ENCODE measurements around the gene SBF2. TPM values are rescaled to one million over a fixed set of nuclear protein-coding genes. Genes with fewer than 3 reads are reported as not detected.

SBF2 gene
- total and polyA plus RNA-seq, 4 experiments from 2014 or later: 0.50 to 15.4 (median 10.2) TPM

DNA sequence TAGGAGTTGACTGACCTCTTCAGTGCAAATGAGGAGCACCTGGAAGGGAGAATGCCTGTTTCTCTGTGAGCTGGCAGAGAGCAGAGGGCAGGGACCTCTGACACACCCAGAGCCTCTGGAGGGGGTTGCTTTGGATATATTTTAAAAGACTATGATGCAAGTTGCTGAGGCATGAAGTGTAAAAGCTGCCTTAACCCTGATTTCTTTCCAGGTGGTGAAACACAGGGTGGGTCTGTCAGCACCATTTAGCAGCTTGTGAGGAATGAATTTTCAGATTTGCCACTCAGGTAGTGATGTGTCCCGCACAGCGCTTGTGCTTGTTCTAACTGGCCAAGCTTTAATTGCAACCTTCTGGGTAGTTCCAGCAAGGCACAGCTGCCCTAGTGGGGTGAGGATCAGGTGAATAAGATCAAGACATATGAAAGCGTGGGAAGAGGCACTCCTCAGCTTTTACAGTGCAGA is 540.0 kb downstream of the SBF2 start:
- no peaks in the 10 kb centered on the region for H3K27me3 Mint-ChIP-seq
- H3K36me3 Mint-ChIP-seq: peaks cover 3% of the 10 kb centered on the region in 2 donors
- Histone ChIP-seq H3K4me3 (ENCODE audit: low read length in 2 of 2) (no peak overlapping the region), H3K27ac (ENCODE audit: low read depth, low read length) (no peak overlapping the region), H3K27me3 (ENCODE audit: insufficient read depth, low read length) (no peaks in the 10 kb centered on the region), H3K9me3 (ENCODE audit: control insufficient read depth in 1 of 2, low read length in 2 of 2) (no peaks in the 10 kb centered on the region), H3K4me1 (ENCODE audit: insufficient read depth, low read length) (peaks cover 7% of the 10 kb centered on the region), H3K36me3 (ENCODE audit: insufficient read depth, low read length) (no peaks in the 10 kb centered on the region)
- peaks cover 0 to 2% (median 0%) of the 10 kb centered on the region in 8 donors for H3K9me3 Mint-ChIP-seq
- H3K27ac Mint-ChIP-seq: peak overlapping the region in 1 of 7 donors; percentile 19
- peaks cover 4 to 14% (median 9%) of the 10 kb centered on the region in 4 donors for H3K4me1 Mint-ChIP-seq
- ChIA-PET POLR2A (ENCODE audit: partially characterized antibody) (no interaction called here), CTCF (ENCODE audit: partially characterized antibody) (interaction anchor here (0.6 kb wide), 1 partner anchor 140 kb away, joined by 3 read pairs; no protein-coding TSS in a partner anchor)
- intact Hi-C loops (cut with micrococcal nuclease): no loop called here
- no peak overlapping the region for H3K4me3 Mint-ChIP-seq
- no peak for DNase-seq

DNA sequence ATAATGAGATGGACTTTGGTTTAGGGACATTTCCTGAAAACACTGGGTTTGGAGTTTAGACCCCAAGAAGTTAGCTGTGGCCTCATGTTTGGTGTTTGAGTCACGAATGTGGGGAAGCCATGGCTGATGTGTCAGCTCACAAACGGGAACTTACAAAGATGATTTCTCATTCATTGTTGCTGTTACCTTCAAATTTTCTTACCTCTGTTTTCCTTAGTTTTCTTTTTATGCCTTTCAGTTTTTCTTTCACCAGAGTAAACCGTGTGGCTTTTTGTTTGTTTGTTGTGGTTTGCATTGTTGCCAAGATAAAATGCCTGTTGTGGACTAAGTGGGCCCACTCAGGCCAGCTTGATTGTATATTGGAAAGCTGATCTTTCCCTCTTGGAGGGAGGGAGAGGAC is 541.0 kb downstream of the SBF2 start:
- Mint-ChIP-seq H3K36me3 (peaks cover 3% of the 10 kb centered on the region in 2 donors), H3K27me3 (no peaks in the 10 kb centered on the region), H3K4me1 (peaks cover 3 to 10% (median 7%) of the 10 kb centered on the region in 4 donors), H3K9me3 (peaks cover 0 to 2% (median 0%) of the 10 kb centered on the region in 8 donors), H3K27ac (no peak overlapping the region), H3K4me3 (no peak overlapping the region)
- peaks cover 3% of the 10 kb centered on the region for H3K4me1 ChIP-seq (ENCODE audit: insufficient read depth, low read length)
- no peaks in the 10 kb centered on the region for H3K36me3 ChIP-seq (ENCODE audit: insufficient read depth, low read length)
- H3K9me3 ChIP-seq (ENCODE audit: control insufficient read depth in 1 of 2, low read length in 2 of 2): no peaks in the 10 kb centered on the region
- no peak overlapping the region for H3K27ac ChIP-seq (ENCODE audit: low read depth, low read length)
- no peak overlapping the region for H3K4me3 ChIP-seq (ENCODE audit: low read length in 2 of 2)
- no peaks in the 10 kb centered on the region for H3K27me3 ChIP-seq (ENCODE audit: insufficient read depth, low read length)
- ChIA-PET CTCF (ENCODE audit: partially characterized antibody) (no interaction called here), POLR2A (ENCODE audit: partially characterized antibody) (no interaction called here)
- intact Hi-C loops (cut with micrococcal nuclease): no loop called here
- DNase-seq: no peak

DNA sequence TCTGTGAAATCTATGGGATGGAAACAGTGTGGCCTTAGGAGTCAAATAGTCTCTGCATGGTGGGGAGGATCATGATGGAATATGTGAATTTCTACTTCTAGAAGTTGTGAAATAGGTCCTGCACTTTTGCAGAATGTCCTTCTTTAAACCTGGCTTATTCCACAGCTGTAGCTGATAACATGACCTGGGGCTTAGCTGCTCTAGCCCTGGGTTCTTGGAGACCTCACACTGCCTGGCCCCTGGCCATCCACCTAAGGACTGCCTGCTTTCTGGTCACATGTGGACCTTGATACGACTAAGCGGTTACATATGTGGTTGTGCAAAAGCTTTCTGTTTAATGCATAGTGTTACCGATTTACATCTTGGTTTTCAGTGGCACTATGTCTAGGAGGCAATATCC is 541.9 kb downstream of the SBF2 start:
- Mint-ChIP-seq H3K27me3 (no peaks in the 10 kb centered on the region), H3K4me1 (peaks cover 0 to 10% (median under 1%) of the 10 kb centered on the region in 4 donors), H3K9me3 (peaks cover 0 to 2% (median 0%) of the 10 kb centered on the region in 8 donors), H3K36me3 (peaks cover 0 to 3% of the 10 kb centered on the region in 2 donors), H3K27ac (no peak overlapping the region), H3K4me3 (no peak overlapping the region)
- POLR2A ChIA-PET (ENCODE audit: partially characterized antibody): no interaction called here
- Histone ChIP-seq H3K9me3 (ENCODE audit: control insufficient read depth in 1 of 2, low read length in 2 of 2) (no peaks in the 10 kb centered on the region), H3K4me3 (ENCODE audit: low read length in 2 of 2) (no peak overlapping the region), H3K36me3 (ENCODE audit: insufficient read depth, low read length) (no peaks in the 10 kb centered on the region), H3K27ac (ENCODE audit: low read depth, low read length) (no peak overlapping the region), H3K27me3 (ENCODE audit: insufficient read depth, low read length) (no peaks in the 10 kb centered on the region), H3K4me1 (ENCODE audit: insufficient read depth, low read length) (no peaks in the 10 kb centered on the region)
- intact Hi-C loops (cut with micrococcal nuclease): no loop called here
- no peak for DNase-seq
- CTCF ChIA-PET (ENCODE audit: partially characterized antibody): no interaction called here

DNA sequence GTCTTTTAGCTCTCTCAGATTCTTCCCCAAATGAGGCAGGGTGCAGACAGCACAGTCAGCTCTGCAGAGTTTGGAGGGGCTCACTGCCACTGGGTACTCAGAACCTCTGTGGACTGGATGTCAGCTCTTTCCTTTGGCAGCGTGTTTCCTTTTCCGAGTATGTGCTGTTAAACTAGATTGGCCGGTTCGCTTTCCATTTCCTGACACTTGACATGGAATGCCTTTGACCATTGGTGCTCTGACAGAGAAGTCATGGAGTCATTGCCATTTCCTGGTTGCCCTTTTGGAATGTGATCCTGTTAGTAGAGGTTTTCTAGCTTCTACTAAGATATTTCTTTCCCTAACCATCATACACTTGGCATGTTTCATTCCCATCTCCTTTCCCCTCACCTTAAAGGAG is 543.5 kb downstream of the SBF2 start:
- no peak for DNase-seq
- H3K4me3 Mint-ChIP-seq: no peak overlapping the region
- no peak overlapping the region for H3K4me3 ChIP-seq (ENCODE audit: low read length in 2 of 2)
- no peaks in the 10 kb centered on the region for H3K9me3 ChIP-seq (ENCODE audit: control insufficient read depth in 1 of 2, low read length in 2 of 2)
- ChIA-PET CTCF (ENCODE audit: partially characterized antibody) (interaction anchor here (1.3 to 6.8 kb wide), 6 partner anchors 8 to 573 kb away, joined by 3 to 69 read pairs (median 12); no protein-coding TSS in a partner anchor), POLR2A (ENCODE audit: partially characterized antibody) (no interaction called here)
- no peaks in the 10 kb centered on the region for H3K27me3 Mint-ChIP-seq
- H3K27ac ChIP-seq (ENCODE audit: low read depth, low read length): no peak overlapping the region
- H3K36me3 Mint-ChIP-seq: peaks cover 0 to 3% of the 10 kb centered on the region in 2 donors
- no peaks in the 10 kb centered on the region for H3K27me3 ChIP-seq (ENCODE audit: insufficient read depth, low read length)
- H3K4me1 Mint-ChIP-seq: no peaks in the 10 kb centered on the region
- H3K27ac Mint-ChIP-seq: peak overlapping the region in 1 of 7 donors; percentile 72
- H3K9me3 Mint-ChIP-seq: peaks cover 0 to 2% (median 0%) of the 10 kb centered on the region in 8 donors
- H3K4me1 ChIP-seq (ENCODE audit: insufficient read depth, low read length): no peaks in the 10 kb centered on the region
- intact Hi-C loops (cut with micrococcal nuclease): no loop called here
- no peaks in the 10 kb centered on the region for H3K36me3 ChIP-seq (ENCODE audit: insufficient read depth, low read length)

DNA sequence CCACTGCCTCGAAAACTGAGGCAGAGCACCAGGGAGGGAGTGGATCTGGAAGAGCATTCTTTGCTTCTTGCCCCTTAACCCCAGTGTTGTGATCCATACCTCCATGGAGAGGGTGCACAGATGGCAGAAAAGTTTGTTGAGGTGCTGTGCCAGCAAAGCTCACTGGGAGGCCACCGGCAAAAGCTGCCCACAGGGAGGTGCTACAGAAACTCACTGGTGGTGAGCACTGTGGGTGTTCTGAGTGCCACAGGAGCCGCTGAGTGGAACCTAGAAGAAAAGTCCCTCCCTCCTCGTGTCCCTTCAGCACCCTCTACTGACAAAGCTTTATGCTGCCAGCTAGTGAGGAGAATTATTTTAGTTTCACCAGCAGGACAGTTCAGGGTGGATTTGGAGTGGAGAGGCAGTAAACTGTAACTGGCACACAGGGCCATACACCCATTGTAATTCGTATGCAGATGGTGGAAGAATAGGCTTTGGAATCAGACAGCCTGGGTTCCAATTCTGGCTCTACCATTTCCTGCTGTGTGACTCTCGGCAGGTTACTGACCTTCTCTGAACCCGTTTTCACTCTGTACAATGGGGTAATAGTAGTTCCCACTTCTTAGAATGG is 545.6 kb downstream of the SBF2 start:
- H3K27ac ChIP-seq (ENCODE audit: low read depth, low read length): no peak overlapping the region
- H3K27ac Mint-ChIP-seq: no peak overlapping the region
- H3K4me1 Mint-ChIP-seq: no peaks in the 10 kb centered on the region
- no peak overlapping the region for H3K4me3 Mint-ChIP-seq
- peaks cover 0 to 3% of the 10 kb centered on the region in 2 donors for H3K36me3 Mint-ChIP-seq
- H3K9me3 ChIP-seq (ENCODE audit: control insufficient read depth in 1 of 2, low read length in 2 of 2): no peaks in the 10 kb centered on the region
- H3K9me3 Mint-ChIP-seq: peaks cover 0 to 2% (median 0%) of the 10 kb centered on the region in 8 donors
- CTCF ChIA-PET (ENCODE audit: partially characterized antibody): interaction anchor here (0.6 to 6.8 kb wide), 12 partner anchors 10 to 833 kb away, joined by 3 to 69 read pairs (median 3); partner anchors contain the start of gene WEE1
- no peak overlapping the region for H3K4me3 ChIP-seq (ENCODE audit: low read length in 2 of 2)
- POLR2A ChIA-PET (ENCODE audit: partially characterized antibody): interaction anchor here (1.1 kb wide), 1 partner anchor 135 kb away, joined by 8 read pairs; no protein-coding TSS in a partner anchor
- intact Hi-C loops (cut with micrococcal nuclease): loop anchor here (2.0 kb wide), 1 partner anchor 214 kb away; no protein-coding TSS in a partner anchor
- no peaks in the 10 kb centered on the region for H3K36me3 ChIP-seq (ENCODE audit: insufficient read depth, low read length)
- no peaks in the 10 kb centered on the region for H3K27me3 Mint-ChIP-seq
- DNase-seq: peak; percentile 44 to 66 (median 54)
- H3K4me1 ChIP-seq (ENCODE audit: insufficient read depth, low read length): no peaks in the 10 kb centered on the region
- H3K27me3 ChIP-seq (ENCODE audit: insufficient read depth, low read length): no peaks in the 10 kb centered on the region

DNA sequence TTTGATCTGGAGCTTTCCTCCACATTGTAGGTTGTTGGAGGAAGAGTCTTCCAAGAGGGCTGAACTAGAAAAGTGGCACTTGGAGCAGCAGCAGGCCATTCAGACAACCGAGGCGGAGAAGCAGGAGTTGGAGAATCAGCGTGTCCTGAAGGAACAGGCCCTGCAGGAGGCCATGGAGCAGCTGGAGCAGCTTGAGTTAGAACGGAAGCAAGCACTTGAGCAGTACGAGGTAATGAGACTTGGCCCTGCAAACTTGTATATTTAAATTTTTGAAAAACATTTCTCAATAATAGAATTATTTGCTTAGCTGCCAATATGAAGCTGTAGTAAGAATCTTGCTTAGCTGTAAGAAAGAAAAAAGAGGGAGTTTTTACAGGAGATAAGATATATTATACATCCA is 546.2 kb downstream of the SBF2 start:
- intact Hi-C loops (cut with micrococcal nuclease): loop anchor here (2.0 kb wide), 1 partner anchor 213 kb away; no protein-coding TSS in a partner anchor

DNA sequence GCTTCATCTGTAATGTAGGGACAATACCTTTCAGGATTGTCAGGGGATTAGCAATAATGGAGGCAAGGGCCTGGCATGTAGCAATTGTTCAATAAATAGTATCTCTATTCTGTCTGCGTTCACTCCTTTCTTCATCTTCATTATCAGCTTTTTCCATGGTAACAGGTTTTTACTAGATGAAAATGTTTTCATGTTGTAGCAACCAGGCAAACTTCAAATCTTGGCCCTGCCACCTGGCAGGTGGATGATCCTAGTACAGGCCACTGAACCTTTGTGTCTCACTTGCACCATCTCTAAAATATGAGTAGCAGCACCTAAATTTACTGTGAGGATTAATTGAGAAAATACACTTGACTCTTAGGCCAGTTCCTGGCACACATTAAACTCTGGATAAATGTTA is 546.8 kb downstream of the SBF2 start:
- ChIA-PET CTCF (ENCODE audit: partially characterized antibody) (interaction anchor here (1.5 to 6.8 kb wide), 4 partner anchors 9 to 211 kb away, joined by 8 to 69 read pairs (median 26); no protein-coding TSS in a partner anchor), POLR2A (ENCODE audit: partially characterized antibody) (no interaction called here)
- H3K36me3 Mint-ChIP-seq: peaks cover 0 to 3% of the 10 kb centered on the region in 2 donors
- no peak for DNase-seq
- no peaks in the 10 kb centered on the region for H3K36me3 ChIP-seq (ENCODE audit: insufficient read depth, low read length)
- no peak overlapping the region for H3K4me3 Mint-ChIP-seq
- H3K4me1 ChIP-seq (ENCODE audit: insufficient read depth, low read length): no peaks in the 10 kb centered on the region
- H3K27me3 Mint-ChIP-seq: no peaks in the 10 kb centered on the region
- no peaks in the 10 kb centered on the region for H3K9me3 ChIP-seq (ENCODE audit: control insufficient read depth in 1 of 2, low read length in 2 of 2)
- intact Hi-C loops (cut with micrococcal nuclease): no loop called here
- H3K27ac ChIP-seq (ENCODE audit: low read depth, low read length): no peak overlapping the region
- no peaks in the 10 kb centered on the region for H3K27me3 ChIP-seq (ENCODE audit: insufficient read depth, low read length)
- H3K9me3 Mint-ChIP-seq: peaks cover 0 to 2% (median 0%) of the 10 kb centered on the region in 8 donors
- H3K4me1 Mint-ChIP-seq: no peaks in the 10 kb centered on the region
- H3K4me3 ChIP-seq (ENCODE audit: low read length in 2 of 2): no peak overlapping the region
- H3K27ac Mint-ChIP-seq: no peak overlapping the region

More for the DNA sequence above, 546.2 kb downstream of the SBF2 start:
- no peak overlapping the region for H3K4me3 ChIP-seq (ENCODE audit: low read length in 2 of 2)
- no peaks in the 10 kb centered on the region for H3K4me1 ChIP-seq (ENCODE audit: insufficient read depth, low read length)
- no peaks in the 10 kb centered on the region for H3K27me3 Mint-ChIP-seq
- no peak overlapping the region for H3K27ac ChIP-seq (ENCODE audit: low read depth, low read length)
- peaks cover 0 to 2% (median 0%) of the 10 kb centered on the region in 8 donors for H3K9me3 Mint-ChIP-seq
- H3K36me3 ChIP-seq (ENCODE audit: insufficient read depth, low read length): no peaks in the 10 kb centered on the region
- no peaks in the 10 kb centered on the region for H3K4me1 Mint-ChIP-seq
- no peaks in the 10 kb centered on the region for H3K27me3 ChIP-seq (ENCODE audit: insufficient read depth, low read length)
- POLR2A ChIA-PET (ENCODE audit: partially characterized antibody): interaction anchor here (1.1 kb wide), 1 partner anchor 134 kb away, joined by 8 read pairs; no protein-coding TSS in a partner anchor
- H3K36me3 Mint-ChIP-seq: peaks cover 0 to 3% of the 10 kb centered on the region in 2 donors
- CTCF ChIA-PET (ENCODE audit: partially characterized antibody): interaction anchor here (0.6 to 6.8 kb wide), 10 partner anchors 10 to 588 kb away, joined by 3 to 69 read pairs (median 6); partner anchors contain the start of gene WEE1
- H3K9me3 ChIP-seq (ENCODE audit: control insufficient read depth in 1 of 2, low read length in 2 of 2): no peaks in the 10 kb centered on the region
- no peak for DNase-seq
- H3K27ac Mint-ChIP-seq: no peak overlapping the region
- H3K4me3 Mint-ChIP-seq: no peak overlapping the region
